G401.6 (cell line): ENCODE results near the gene PTBP3.
"Not testable (repeated sequence)": the region's sequence is repeated elsewhere in the genome, so short reads cannot be mapped to it uniquely, and the experiment has no call there.

Experiments used
- FAIRE-seq: peaks from 2 replicates; lab custom pipeline; 2012; peaks lifted over from hg19 to GRCh38; lab: Jason Lieb, UNC

PTBP3 gene

DNA sequence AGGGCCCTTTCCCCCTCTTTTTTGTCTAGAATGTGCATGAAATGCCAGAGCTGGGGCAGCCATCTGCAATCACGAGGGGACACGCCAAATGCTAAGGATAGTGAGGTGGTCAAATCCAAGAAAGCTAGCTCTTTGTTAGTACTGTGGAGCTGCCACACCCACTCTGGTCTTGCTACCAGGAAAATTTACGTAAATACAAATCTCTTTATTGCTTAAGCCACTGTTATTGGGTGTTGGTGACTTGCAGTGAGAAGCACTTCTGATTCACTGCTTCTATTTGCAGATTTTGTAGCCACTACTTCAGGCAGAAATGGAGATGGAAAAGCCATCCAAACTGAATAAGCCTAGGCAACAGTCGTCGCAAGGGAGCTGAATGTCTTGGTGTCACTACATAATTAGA, 132.7 kb downstream of the PTBP3 start:
- no peak for FAIRE-seq

GRCh38 chr9:112198646-112199045, 134.8 kb downstream of the PTBP3 start:
- FAIRE-seq = no peak

- no peak for FAIRE-seq
Measured at GRCh38 chr9:112194969-112195431, 138.4 kb downstream of the PTBP3 start.

DNA sequence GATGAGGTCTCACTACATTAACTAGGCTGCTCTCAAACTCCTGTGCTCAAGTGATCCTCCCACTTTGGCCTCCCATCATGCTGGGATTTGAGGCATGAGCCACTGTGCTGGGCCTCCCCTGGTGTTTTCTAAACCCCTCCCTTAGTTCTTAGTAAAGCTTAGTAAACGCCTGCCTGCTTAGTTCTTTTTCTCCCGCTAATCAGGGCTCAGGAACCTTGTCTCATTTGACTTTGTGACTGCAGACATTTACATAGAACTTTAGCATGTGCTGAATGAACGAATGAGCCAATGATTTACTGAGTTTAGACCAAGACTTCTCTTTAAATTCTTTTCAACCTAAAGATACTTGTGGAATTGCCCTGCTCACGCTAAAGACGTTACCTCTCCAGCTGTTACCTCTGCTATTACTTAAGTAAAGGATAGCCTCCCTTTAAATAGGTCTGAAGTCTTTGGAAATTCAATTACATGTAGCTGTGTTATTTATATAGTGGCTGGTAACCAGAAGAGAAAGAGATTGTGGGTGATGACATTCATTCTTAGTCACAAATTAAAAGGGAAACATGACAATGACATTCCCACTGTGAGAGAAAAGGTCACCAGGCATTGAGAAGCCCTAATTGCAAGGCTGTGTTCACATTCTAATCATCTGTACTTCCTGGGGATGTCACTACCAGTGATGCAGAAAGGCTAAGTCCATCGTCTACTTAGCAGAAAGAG, 139.7 kb downstream of the PTBP3 start:
- FAIRE-seq = no peak

DNA sequence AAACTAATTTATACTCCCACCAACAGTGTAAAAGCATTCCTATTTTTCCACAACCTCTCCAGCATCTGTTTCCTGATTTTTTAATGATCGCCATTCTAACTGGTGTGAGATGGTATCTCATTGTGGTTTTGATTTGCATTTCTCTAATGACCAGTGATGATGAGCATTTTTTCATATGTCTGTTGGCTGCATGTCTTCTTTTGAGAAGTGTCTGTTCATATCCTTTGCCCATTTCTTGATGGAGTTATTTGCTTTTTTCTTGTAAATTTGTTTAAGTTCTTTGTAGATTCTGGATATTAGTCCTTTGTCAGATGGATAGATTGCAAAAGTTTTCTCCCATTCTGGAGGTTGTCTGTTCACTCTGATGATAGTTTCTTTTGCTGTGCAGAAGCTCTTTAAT, 143.1 kb downstream of the PTBP3 start:
- FAIRE-seq = not testable (repeated sequence)

GRCh38 chr9:112188884-112189283, 144.5 kb downstream of the PTBP3 start:
- no peak for FAIRE-seq

GRCh38 chr9:112187404-112187803, 146.0 kb downstream of the PTBP3 start:
- no peak for FAIRE-seq

DNA sequence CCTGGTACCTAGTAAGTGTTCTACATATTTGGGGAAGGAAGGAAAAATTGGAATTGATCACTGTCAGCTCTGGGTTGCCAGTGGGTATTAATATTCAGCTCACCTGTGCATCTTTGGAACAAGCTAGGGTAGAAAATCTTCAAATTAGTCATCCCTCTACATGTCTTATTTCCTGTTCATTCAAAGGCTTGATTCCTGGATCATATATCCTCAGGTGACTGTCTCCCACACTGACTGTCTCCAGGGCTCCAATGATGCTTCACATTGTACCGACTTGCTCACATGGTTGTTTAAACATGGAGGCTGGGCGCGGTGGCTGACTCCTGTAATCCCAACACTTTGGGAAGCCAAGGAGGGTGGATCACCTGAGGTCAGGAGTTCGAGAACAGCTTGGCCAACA, 146.7 kb downstream of the PTBP3 start:
- no peak for FAIRE-seq

DNA sequence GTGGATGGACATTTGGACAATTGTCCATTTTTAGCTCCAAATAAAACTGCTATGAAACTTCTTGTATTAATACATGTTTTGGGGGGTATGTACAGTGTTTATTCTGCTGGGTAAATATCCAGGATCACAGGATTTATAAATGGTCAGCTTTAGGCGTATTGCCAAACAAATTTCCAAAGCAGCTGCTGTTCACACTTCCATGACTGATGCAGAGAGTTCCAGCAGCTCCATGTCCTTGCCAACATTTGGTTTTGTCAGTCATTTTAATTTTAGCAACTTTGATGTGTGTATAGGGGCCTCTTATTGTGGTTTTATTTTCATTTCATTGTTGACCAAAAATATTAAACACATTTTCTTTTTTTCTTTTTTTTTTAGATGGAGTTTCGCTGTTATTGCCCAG, 148.5 kb downstream of the PTBP3 start:
- FAIRE-seq = no peak

GRCh38 chr9:112184221-112184620, 149.2 kb downstream of the PTBP3 start:
- FAIRE-seq = no peak

DNA sequence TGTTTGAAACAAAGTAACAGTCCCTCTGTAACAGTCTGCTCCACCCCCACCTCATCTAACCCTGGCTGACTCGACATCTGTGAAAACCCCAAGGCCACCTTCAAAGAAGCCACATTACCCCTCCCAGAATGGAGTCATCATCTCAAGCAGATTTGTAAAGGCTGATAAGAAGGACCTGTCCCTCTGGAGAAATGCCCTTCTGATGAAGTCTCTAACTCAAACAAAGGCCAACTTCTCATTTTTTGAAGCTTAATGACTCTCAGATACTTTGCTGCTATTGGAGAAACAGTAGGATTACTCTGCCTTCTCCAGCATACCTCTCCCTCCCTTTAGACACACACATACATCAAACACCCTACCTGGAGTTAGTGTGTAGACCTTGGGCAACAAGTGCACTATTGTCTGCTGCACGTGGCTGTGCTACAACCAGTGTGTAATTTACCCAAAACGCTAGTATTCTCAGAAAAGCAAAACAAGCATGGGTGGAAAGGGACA, 153.0 kb downstream of the PTBP3 start:
- no peak for FAIRE-seq

DNA sequence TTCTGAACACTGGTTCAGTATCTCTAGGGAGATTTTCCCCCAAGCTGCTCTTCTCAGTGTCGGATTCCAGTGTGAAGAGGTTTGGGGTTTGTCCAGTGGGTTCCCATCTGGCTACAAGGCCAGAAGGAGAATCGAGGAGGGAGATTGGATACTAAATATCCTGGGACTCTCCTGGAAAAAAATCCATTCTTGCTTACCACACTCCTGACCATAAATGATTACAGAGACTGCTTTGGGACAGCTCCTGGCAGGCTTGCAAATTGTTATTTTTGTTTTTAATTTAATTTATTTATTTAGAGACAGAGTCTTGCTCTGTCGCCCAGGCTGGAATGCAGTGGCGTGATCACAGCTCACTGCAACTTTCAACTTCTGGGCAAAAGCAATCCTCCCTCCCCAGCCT, 153.6 kb downstream of the PTBP3 start:
- FAIRE-seq = no peak

DNA sequence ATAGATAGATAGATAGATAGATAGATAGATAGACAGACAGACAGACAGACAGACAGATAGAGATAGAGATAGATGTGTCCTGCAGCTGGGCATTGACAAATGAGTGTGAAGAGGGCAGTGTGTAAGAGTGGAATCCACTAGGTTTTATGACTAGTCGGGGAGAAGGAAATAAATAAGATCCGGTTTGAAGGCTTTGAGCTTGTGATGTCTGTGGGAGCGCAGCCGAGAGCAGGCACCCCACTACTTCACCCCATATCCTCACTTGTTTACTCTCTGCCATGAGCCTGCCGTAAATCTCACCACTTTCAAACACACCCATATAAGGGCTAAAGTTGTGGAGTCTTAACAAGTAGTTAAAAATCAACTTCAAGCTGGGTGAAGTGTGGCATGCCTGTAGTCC, 156.9 kb downstream of the PTBP3 start:
- no peak for FAIRE-seq

GRCh38 chr9:112175796-112176315, 157.6 kb downstream of the PTBP3 start:
- FAIRE-seq = no peak

DNA sequence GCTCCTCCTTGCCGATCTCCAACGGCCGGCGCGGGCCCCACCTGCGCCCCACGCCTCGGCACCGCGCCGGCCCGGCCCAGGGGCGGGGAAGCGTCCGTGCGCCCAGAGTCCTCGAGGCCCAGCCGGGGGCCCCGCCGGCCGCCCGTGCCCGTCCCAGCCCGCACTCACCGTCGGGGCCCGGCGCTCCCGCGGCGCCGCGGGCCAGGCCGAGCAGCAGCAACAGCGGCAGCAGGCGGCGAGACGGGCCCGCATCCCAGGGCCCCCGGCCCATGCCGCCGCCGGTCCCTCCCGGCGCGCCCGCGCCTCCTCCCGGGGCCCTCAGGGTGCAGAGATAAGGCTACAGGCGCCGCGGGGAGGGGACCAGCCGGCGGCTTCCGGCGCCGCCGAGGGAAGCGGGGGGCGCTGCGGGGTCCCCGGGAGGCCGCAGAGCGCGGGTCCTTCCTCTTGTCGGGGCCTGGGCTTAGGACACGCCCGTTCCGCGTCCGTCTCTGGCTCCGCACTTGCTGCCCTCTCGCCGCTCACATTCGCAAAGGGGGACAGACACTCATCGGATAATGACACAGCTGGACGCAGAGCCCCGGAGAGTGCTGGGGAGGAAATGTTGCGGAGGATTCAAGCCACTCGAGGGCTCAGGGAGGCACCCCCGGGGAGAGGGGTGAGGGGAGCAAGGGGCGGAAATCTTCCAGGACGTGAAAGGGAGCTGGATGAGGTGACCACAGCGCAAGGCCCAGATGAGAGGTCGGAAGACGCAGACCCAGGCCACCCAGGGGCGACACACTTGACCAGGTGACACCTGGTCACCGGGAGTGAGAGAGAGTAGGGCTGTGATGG, 158.2 kb downstream of the PTBP3 start, which contains the start of gene SUSD1:
SUSD1 (minus strand) TSS at position 333 of the 831 bp plus-strand sequence; CDS start at position 271, 62 bp downstream.
- no peak for FAIRE-seq

- no peak for FAIRE-seq
Measured at GRCh38 chr9:112174222-112174964, 159.0 kb downstream of the PTBP3 start.

DNA sequence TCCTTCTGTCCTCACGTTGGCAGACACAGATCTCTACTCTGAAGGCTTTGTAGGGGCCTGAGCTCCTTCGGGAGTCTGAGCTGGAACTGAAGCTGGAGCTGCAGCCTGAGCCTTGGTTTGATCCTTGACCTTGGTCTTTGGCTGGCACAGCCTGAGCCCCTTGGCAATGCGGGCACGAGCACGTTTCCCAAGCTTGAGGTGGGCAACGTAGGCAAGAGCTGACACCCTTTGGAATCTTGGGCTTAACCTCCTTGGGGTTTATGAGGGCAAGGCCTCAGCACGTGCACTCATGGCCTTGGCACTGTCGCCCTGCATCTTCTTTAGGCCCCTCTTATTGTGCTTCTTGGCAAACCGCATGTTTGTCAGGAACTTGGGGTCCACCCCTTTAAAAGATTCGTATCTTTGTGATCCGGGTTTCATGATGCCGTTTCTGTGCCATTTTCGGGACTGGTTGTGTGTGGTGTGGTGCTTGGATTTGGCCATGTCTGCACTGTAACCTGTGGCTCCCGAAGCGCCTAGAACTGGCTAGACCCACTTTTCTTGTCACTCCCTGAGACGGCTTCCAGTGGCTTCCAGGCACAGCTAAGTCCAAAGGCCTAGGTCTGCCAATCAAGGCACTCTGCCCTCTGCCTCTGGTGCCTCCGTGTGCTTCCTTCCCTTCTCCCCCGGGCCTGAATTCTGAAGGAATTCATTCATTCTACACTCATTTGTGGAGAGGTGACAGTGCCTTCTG, 159.8 kb downstream of the PTBP3 start:
- no peak for FAIRE-seq

- no peak for FAIRE-seq
Measured at GRCh38 chr9:112170968-112171367, 162.5 kb downstream of the PTBP3 start.

DNA sequence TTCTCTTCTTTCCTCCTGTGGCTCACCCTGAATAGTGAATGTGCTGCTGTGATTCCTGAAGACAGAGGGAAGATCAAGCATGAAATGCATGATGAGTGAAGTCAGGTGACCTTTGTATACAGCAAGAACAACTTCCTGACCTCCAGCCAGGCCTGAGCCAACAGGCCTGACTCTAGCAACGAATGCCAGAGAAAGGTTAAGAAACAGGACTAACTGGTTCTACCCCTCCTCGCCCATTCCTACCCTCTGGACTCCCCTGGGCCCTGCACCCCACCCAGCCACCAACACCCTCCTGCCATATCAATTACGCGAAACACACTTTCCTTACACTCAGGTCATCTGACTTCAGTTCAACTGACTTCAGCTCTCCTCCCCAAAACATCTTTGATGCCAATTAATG, 163.2 kb downstream of the PTBP3 start:
- no peak for FAIRE-seq

DNA sequence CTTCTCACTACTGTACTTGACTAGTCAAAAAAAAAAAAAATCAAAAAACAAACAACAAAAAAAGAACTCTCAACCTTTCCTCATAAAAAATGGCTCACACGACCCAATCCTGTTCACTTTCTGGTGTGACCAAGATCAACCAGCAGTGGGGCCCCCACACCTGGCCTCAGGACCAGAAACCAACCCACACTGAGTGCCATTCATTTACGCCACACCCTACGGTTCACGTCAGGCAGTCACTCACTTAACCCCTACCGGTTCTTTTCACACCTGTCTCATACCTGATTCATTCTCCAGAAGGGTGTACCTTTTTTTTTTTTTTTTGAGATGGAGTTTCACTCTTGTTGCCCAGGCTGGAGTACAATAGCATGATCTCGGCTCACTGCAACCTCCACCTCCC, 164.1 kb downstream of the PTBP3 start:
- no peak for FAIRE-seq

GRCh38 chr9:112168197-112168596, 165.2 kb downstream of the PTBP3 start:
- FAIRE-seq = no peak
